Measurements from ENCODE around the gene MFAP5.

MFAP5 gene

GRCh38 chr12:8665759-8666158, 3.1 kb upstream of the MFAP5 start:
- Histone ChIP-seq H3K9ac (ENCODE audit: low read depth, low read length) (no peak overlapping the region), H3K79me2 (ENCODE audit: insufficient read depth, low read length) (no peaks in the 10 kb centered on the region), H2AFZ (ENCODE audit: low read depth, low read length) (no peak overlapping the region), H3K4me2 (ENCODE audit: insufficient read depth, low read length) (no peak overlapping the region), H3K9me3 (ENCODE audit: insufficient read depth, low read length, severe bottlenecking) (no peaks in the 10 kb centered on the region), H3K36me3 (ENCODE audit: insufficient read depth, low read length) (no peaks in the 10 kb centered on the region), H3K4me1 (ENCODE audit: insufficient read depth, low read length) (no peaks in the 10 kb centered on the region), H3K4me3 (ENCODE audit: low read depth in 1 of 2, low read length in 2 of 2) (no peak overlapping the region), H4K20me1 (ENCODE audit: insufficient read depth, low read length) (no peaks in the 10 kb centered on the region), H3K27me3 (ENCODE audit: insufficient read depth, low read length, poor library complexity) (peaks cover 20% of the 10 kb centered on the region), H3K27ac (ENCODE audit: low read length) (no peak overlapping the region)
- ATAC-seq (ENCODE audit: insufficient read depth, low read depth): no peak
- TF ChIP-seq EZH2 (IDR thresholded peaks at IDR 0.05; ENCODE audit: borderline replicate concordance, low read depth, low read length, severe bottlenecking) (no peak), CTCF (IDR thresholded peaks at IDR 0.05; ENCODE audit: borderline replicate concordance, extremely low read depth, low read length, poor library complexity, severe bottlenecking) (no peak)
- no peak for DNase-seq

DNA sequence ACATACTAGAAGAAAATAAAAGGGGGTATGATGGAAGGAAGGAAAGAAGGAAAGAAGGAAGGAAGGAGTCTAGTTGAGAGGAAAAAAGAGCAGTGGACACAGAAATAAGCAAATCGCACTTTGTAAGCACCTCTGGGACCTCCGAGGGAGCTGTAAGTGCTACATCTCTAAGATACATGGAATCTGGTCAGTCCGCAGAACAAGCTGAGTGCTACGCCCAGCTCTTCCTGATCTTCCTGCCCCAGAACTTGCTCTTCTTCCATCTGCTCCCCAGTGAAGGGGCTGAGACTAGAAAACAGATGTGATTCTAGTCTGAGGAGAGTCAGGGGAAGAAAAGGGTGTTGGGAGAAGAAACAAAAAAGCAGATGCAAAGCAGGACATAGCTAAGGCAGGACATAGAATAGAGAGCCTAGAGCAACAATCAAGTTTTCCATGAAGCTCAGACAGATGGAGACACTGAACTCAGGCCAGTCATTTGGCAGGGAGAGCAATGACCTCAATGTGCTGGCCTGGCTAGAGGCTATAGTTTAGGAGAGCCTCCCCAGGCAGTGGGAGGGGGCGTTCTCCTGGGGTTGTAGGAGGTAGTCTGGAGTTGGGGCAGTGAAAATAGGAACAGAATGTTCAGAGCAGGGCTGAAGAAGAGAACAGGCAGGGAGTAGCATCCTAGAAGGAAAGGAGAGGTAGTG, 1.7 kb upstream of the MFAP5 start:
- no peak overlapping the region for H3K9ac ChIP-seq (ENCODE audit: low read depth, low read length)
- DNase-seq: no peak
- no peaks in the 10 kb centered on the region for H3K79me2 ChIP-seq (ENCODE audit: insufficient read depth, low read length)
- peaks cover 20% of the 10 kb centered on the region for H3K27me3 ChIP-seq (ENCODE audit: insufficient read depth, low read length, poor library complexity)
- ATAC-seq (ENCODE audit: insufficient read depth, low read depth): no peak
- no peaks in the 10 kb centered on the region for H3K36me3 ChIP-seq (ENCODE audit: insufficient read depth, low read length)
- no peaks in the 10 kb centered on the region for H3K4me1 ChIP-seq (ENCODE audit: insufficient read depth, low read length)
- H3K27ac ChIP-seq (ENCODE audit: low read length): no peak overlapping the region
- no peaks in the 10 kb centered on the region for H4K20me1 ChIP-seq (ENCODE audit: insufficient read depth, low read length)
- H3K4me3 ChIP-seq (ENCODE audit: low read depth in 1 of 2, low read length in 2 of 2): no peak overlapping the region
- no peak overlapping the region for H3K4me2 ChIP-seq (ENCODE audit: insufficient read depth, low read length)
- H3K9me3 ChIP-seq (ENCODE audit: insufficient read depth, low read length, severe bottlenecking): no peaks in the 10 kb centered on the region
- H2AFZ ChIP-seq (ENCODE audit: low read depth, low read length): no peak overlapping the region
- no peak for TF ChIP-seq EZH2 (IDR thresholded peaks at IDR 0.05; ENCODE audit: borderline replicate concordance, low read depth, low read length, severe bottlenecking)
- no peak for TF ChIP-seq CTCF (IDR thresholded peaks at IDR 0.05; ENCODE audit: borderline replicate concordance, extremely low read depth, low read length, poor library complexity, severe bottlenecking)

GRCh38 chr12:8661751-8662150, 875 bp downstream of the MFAP5 start:
- Histone ChIP-seq H3K9ac (ENCODE audit: low read depth, low read length) (no peak overlapping the region), H3K36me3 (ENCODE audit: insufficient read depth, low read length) (no peaks in the 10 kb centered on the region), H3K4me1 (ENCODE audit: insufficient read depth, low read length) (no peaks in the 10 kb centered on the region), H3K27me3 (ENCODE audit: insufficient read depth, low read length, poor library complexity) (peaks cover 20% of the 10 kb centered on the region), H3K79me2 (ENCODE audit: insufficient read depth, low read length) (no peaks in the 10 kb centered on the region), H3K27ac (ENCODE audit: low read length) (no peak overlapping the region), H2AFZ (ENCODE audit: low read depth, low read length) (no peak overlapping the region; the same call in 1 of the 2 replicates), H4K20me1 (ENCODE audit: insufficient read depth, low read length) (no peaks in the 10 kb centered on the region), H3K9me3 (ENCODE audit: insufficient read depth, low read length, severe bottlenecking) (no peaks in the 10 kb centered on the region), H3K4me3 (ENCODE audit: low read depth in 1 of 2, low read length in 2 of 2) (no peak overlapping the region), H3K4me2 (ENCODE audit: insufficient read depth, low read length) (no peak overlapping the region)
- DNase-seq (no peak), ATAC-seq (ENCODE audit: insufficient read depth, low read depth) (no peak)
- TF ChIP-seq CTCF (IDR thresholded peaks at IDR 0.05; ENCODE audit: borderline replicate concordance, extremely low read depth, low read length, poor library complexity, severe bottlenecking): no peak
- TF ChIP-seq EZH2 (IDR thresholded peaks at IDR 0.05; ENCODE audit: borderline replicate concordance, low read depth, low read length, severe bottlenecking): no peak
